ENCODE measurements around the gene OPHN1. TPM values are rescaled to one million over a fixed set of nuclear protein-coding genes. Genes with fewer than 3 reads are reported as not detected.
A peak's percentile ranks its signal among the peaks of the same experiment; 100 is the strongest.

The OPHN1 gene
- total RNA-seq, 1 experiment from 2014 or later = 2.6 TPM

- no peak overlapping the region for H3K4me3 ChIP-seq (ENCODE audit: insufficient read depth, low read depth, low read length)
- DNase-seq = no peak
- no peaks in the 10 kb centered on the region for H3K27me3 ChIP-seq (ENCODE audit: control insufficient read depth, insufficient read depth, low read length)
- no peaks in the 10 kb centered on the region for H3K36me3 ChIP-seq (replicated peaks; ENCODE audit: control insufficient read depth, insufficient read depth, low read length)
These were observed 5.3 kb upstream of the OPHN1 start for GRCh38 chrX:68438575-68438974.

GRCh38 chrX:68433981-68434299 lies 645 bp upstream of the OPHN1 start:
- no peaks in the 10 kb centered on the region for H3K36me3 ChIP-seq (replicated peaks; ENCODE audit: control insufficient read depth, insufficient read depth, low read length)
- DNase-seq = no peak
- no peaks in the 10 kb centered on the region for H3K27me3 ChIP-seq (ENCODE audit: control insufficient read depth, insufficient read depth, low read length)
- peak overlapping the region; percentile 66 for H3K4me3 ChIP-seq (ENCODE audit: insufficient read depth, low read depth, low read length)

- Histone ChIP-seq H3K27me3 (ENCODE audit: control insufficient read depth, insufficient read depth, low read length) (no peaks in the 10 kb centered on the region), H3K36me3 (replicated peaks; ENCODE audit: control insufficient read depth, insufficient read depth, low read length) (no peaks in the 10 kb centered on the region), H3K4me3 (ENCODE audit: insufficient read depth, low read depth, low read length) (peak overlapping the region; percentile 66)
- peak; percentile 4 for DNase-seq
These were observed 647 bp downstream of the OPHN1 start for GRCh38 chrX:68432648-68433047.

GRCh38 chrX:68431836-68432235 lies 1.5 kb downstream of the OPHN1 start:
- DNase-seq = no peak
- no peaks in the 10 kb centered on the region for H3K27me3 ChIP-seq (ENCODE audit: control insufficient read depth, insufficient read depth, low read length)
- H3K36me3 ChIP-seq (replicated peaks; ENCODE audit: control insufficient read depth, insufficient read depth, low read length) = no peaks in the 10 kb centered on the region
- H3K4me3 ChIP-seq (ENCODE audit: insufficient read depth, low read depth, low read length) = no peak overlapping the region

GRCh38 chrX:68429216-68429615 lies 4.1 kb downstream of the OPHN1 start:
- no peak for DNase-seq
- H3K36me3 ChIP-seq (replicated peaks; ENCODE audit: control insufficient read depth, insufficient read depth, low read length) = no peaks in the 10 kb centered on the region
- H3K4me3 ChIP-seq (ENCODE audit: insufficient read depth, low read depth, low read length) = no peak overlapping the region
- no peaks in the 10 kb centered on the region for H3K27me3 ChIP-seq (ENCODE audit: control insufficient read depth, insufficient read depth, low read length)

GRCh38 chrX:68428431-68428830 lies 4.9 kb downstream of the OPHN1 start:
- Histone ChIP-seq H3K4me3 (ENCODE audit: insufficient read depth, low read depth, low read length) (no peak overlapping the region), H3K27me3 (ENCODE audit: control insufficient read depth, insufficient read depth, low read length) (no peaks in the 10 kb centered on the region), H3K36me3 (replicated peaks; ENCODE audit: control insufficient read depth, insufficient read depth, low read length) (no peaks in the 10 kb centered on the region)
- DNase-seq = no peak

- Histone ChIP-seq H3K4me3 (ENCODE audit: insufficient read depth, low read depth, low read length) (no peak overlapping the region), H3K27me3 (ENCODE audit: control insufficient read depth, insufficient read depth, low read length) (no peaks in the 10 kb centered on the region), H3K36me3 (replicated peaks; ENCODE audit: control insufficient read depth, insufficient read depth, low read length) (no peaks in the 10 kb centered on the region)
- DNase-seq = no peak
These were observed 8.6 kb downstream of the OPHN1 start for GRCh38 chrX:68424719-68425118.

- Histone ChIP-seq H3K27me3 (ENCODE audit: control insufficient read depth, insufficient read depth, low read length) (no peaks in the 10 kb centered on the region), H3K36me3 (replicated peaks; ENCODE audit: control insufficient read depth, insufficient read depth, low read length) (no peaks in the 10 kb centered on the region), H3K4me3 (ENCODE audit: insufficient read depth, low read depth, low read length) (no peak overlapping the region)
- DNase-seq = no peak
These were observed 10.8 kb downstream of the OPHN1 start for GRCh38 chrX:68422478-68422877.

GRCh38 chrX:68421636-68422035 lies 11.7 kb downstream of the OPHN1 start:
- no peak for DNase-seq
- no peaks in the 10 kb centered on the region for H3K27me3 ChIP-seq (ENCODE audit: control insufficient read depth, insufficient read depth, low read length)
- no peaks in the 10 kb centered on the region for H3K36me3 ChIP-seq (replicated peaks; ENCODE audit: control insufficient read depth, insufficient read depth, low read length)
- H3K4me3 ChIP-seq (ENCODE audit: insufficient read depth, low read depth, low read length) = no peak overlapping the region

GRCh38 chrX:68420559-68420958 lies 12.7 kb downstream of the OPHN1 start:
- H3K4me3 ChIP-seq (ENCODE audit: insufficient read depth, low read depth, low read length) = no peak overlapping the region
- H3K36me3 ChIP-seq (replicated peaks; ENCODE audit: control insufficient read depth, insufficient read depth, low read length) = no peaks in the 10 kb centered on the region
- DNase-seq = no peak
- no peaks in the 10 kb centered on the region for H3K27me3 ChIP-seq (ENCODE audit: control insufficient read depth, insufficient read depth, low read length)

GRCh38 chrX:68419975-68420374 lies 13.3 kb downstream of the OPHN1 start:
- no peak overlapping the region for H3K4me3 ChIP-seq (ENCODE audit: insufficient read depth, low read depth, low read length)
- no peaks in the 10 kb centered on the region for H3K36me3 ChIP-seq (replicated peaks; ENCODE audit: control insufficient read depth, insufficient read depth, low read length)
- H3K27me3 ChIP-seq (ENCODE audit: control insufficient read depth, insufficient read depth, low read length) = no peaks in the 10 kb centered on the region
- DNase-seq = no peak

GRCh38 chrX:68417651-68418050 lies 15.6 kb downstream of the OPHN1 start:
- DNase-seq = no peak
- H3K4me3 ChIP-seq (ENCODE audit: insufficient read depth, low read depth, low read length) = no peak overlapping the region
- H3K27me3 ChIP-seq (ENCODE audit: control insufficient read depth, insufficient read depth, low read length) = no peaks in the 10 kb centered on the region
- H3K36me3 ChIP-seq (replicated peaks; ENCODE audit: control insufficient read depth, insufficient read depth, low read length) = no peaks in the 10 kb centered on the region

- Histone ChIP-seq H3K27me3 (ENCODE audit: control insufficient read depth, insufficient read depth, low read length) (no peaks in the 10 kb centered on the region), H3K36me3 (replicated peaks; ENCODE audit: control insufficient read depth, insufficient read depth, low read length) (no peaks in the 10 kb centered on the region), H3K4me3 (ENCODE audit: insufficient read depth, low read depth, low read length) (no peak overlapping the region)
- no peak for DNase-seq
These were observed 16.7 kb downstream of the OPHN1 start for GRCh38 chrX:68416592-68416991.

- Histone ChIP-seq H3K4me3 (ENCODE audit: insufficient read depth, low read depth, low read length) (no peak overlapping the region), H3K27me3 (ENCODE audit: control insufficient read depth, insufficient read depth, low read length) (no peaks in the 10 kb centered on the region), H3K36me3 (replicated peaks; ENCODE audit: control insufficient read depth, insufficient read depth, low read length) (no peaks in the 10 kb centered on the region)
- DNase-seq = no peak
These were observed 18.0 kb downstream of the OPHN1 start for GRCh38 chrX:68415316-68415715.

- no peaks in the 10 kb centered on the region for H3K36me3 ChIP-seq (replicated peaks; ENCODE audit: control insufficient read depth, insufficient read depth, low read length)
- no peaks in the 10 kb centered on the region for H3K27me3 ChIP-seq (ENCODE audit: control insufficient read depth, insufficient read depth, low read length)
- H3K4me3 ChIP-seq (ENCODE audit: insufficient read depth, low read depth, low read length) = no peak overlapping the region
- DNase-seq = no peak
These were observed 20.0 kb downstream of the OPHN1 start for GRCh38 chrX:68413254-68413653.

- Histone ChIP-seq H3K4me3 (ENCODE audit: insufficient read depth, low read depth, low read length) (no peak overlapping the region), H3K36me3 (replicated peaks; ENCODE audit: control insufficient read depth, insufficient read depth, low read length) (no peaks in the 10 kb centered on the region), H3K27me3 (ENCODE audit: control insufficient read depth, insufficient read depth, low read length) (no peaks in the 10 kb centered on the region)
- no peak for DNase-seq
These were observed 21.6 kb downstream of the OPHN1 start for GRCh38 chrX:68411729-68412128.

Measured in H7 (cell line).